PC-9 (cell line): Measurements from ENCODE around the gene AFG1L. TPM values are rescaled to one million over a fixed set of nuclear protein-coding genes. Genes with fewer than 3 reads are reported as not detected.

ENCODE experiments used
- BruUV-seq: library from RNA; stranded (reverse); fragments of 400-500 nt; replicated peaks from 2 replicates; lab custom pipeline; 2021; lab: Mats Ljungman, UMichigan
- CTCF ChIA-PET: fragments of 300-600 bp; sonication (Branson Sonifier 250); formaldehyde crosslinking; loops from one replicate; lab custom pipeline; 2022; ENCODE audit warnings: antibody characterized with exemption; lab: Charles Lee
- POLR2A ChIA-PET: fragments of 300-600 bp; sonication (Branson Sonifier 250); formaldehyde crosslinking; loops from one replicate; lab custom pipeline; 2022; ENCODE audit warnings: antibody characterized with exemption; ENCODE audit not compliant: unreplicated experiment; lab: Charles Lee
- DNase-seq, 2 experiments: peaks; one replicate each; pipeline versions ENCODE4 v3.0.0 to v3.0.0-alpha.2; 2015 to 2022; ENCODE audit warnings: mixed read lengths in 1 of 2
- H2AFZ ChIP-seq: fragments of 200-600 bp; sonication (generic); 2 replicates; pipeline ENCODE4 v1.8.1; 2017; ENCODE audit warnings: antibody characterized with exemption
- H3F3A ChIP-seq: fragments of 200-600 bp; sonication (generic); 2 replicates; pipeline ENCODE4 v1.8.1; 2017; ENCODE audit warnings: antibody characterized with exemption, mild to moderate bottlenecking, low read depth; ENCODE audit not compliant: insufficient read depth
- H3K27ac ChIP-seq: fragments of 200-600 bp; sonication (generic); 2 replicates; pipeline ENCODE4 v1.6.1; 2016; ENCODE audit warnings: mixed run types
- H3K27me3 ChIP-seq: fragments of 200-600 bp; sonication (generic); 2 replicates; pipeline ENCODE4 v1.6.1; 2016; ENCODE audit warnings: low read depth, mixed run types; ENCODE audit not compliant: insufficient read depth
- H3K36me3 ChIP-seq: fragments of 200-600 bp; sonication (generic); 2 replicates; pipeline ENCODE4 v1.6.1; 2016; ENCODE audit warnings: low read depth, mixed run types
- H3K4me1 ChIP-seq: fragments of 200-600 bp; sonication (generic); replicated peaks from 2 replicates; pipeline ENCODE4 v1.6.1; 2016; ENCODE audit warnings: mixed run types; ENCODE audit not compliant: insufficient read depth
- H3K4me2 ChIP-seq: fragments of 200-600 bp; sonication (generic); 2 replicates; pipeline ENCODE4 v1.6.1; 2017; ENCODE audit warnings: mixed run types
- H3K4me3 ChIP-seq: fragments of 200-600 bp; sonication (generic); 2 replicates; pipeline ENCODE4 v1.6.1; 2016; ENCODE audit warnings: mixed run types
- H3K79me2 ChIP-seq: fragments of 200-600 bp; sonication (generic); 2 replicates; pipeline ENCODE4 v1.6.1; 2017; ENCODE audit warnings: low read depth, mixed run types
- H3K9me2 ChIP-seq: fragments of 200-600 bp; sonication (generic); 2 replicates; pipeline ENCODE4 v1.8.1; 2017; ENCODE audit warnings: mild to moderate bottlenecking; ENCODE audit not compliant: insufficient read depth
- H3K9me3 ChIP-seq: fragments of 200-600 bp; sonication (generic); 2 replicates; pipeline ENCODE4 v1.8.1; 2016; ENCODE audit warnings: low read depth; ENCODE audit not compliant: insufficient read depth
- H4K20me1 ChIP-seq: fragments of 200-600 bp; sonication (generic); 2 replicates; pipeline ENCODE4 v1.8.1; 2017; ENCODE audit not compliant: insufficient read depth
- EZH2 ChIP-seq: fragments of 200-600 bp; sonication (generic); IDR thresholded peaks from 2 replicates; pipeline ENCODE4 v1.8.0; 2017; ENCODE audit warnings: antibody characterized with exemption, low read depth
- intact Hi-C: fragments of 100-400 bp; cut with micrococcal nuclease; formaldehyde crosslinking; loops from one replicate; pipeline ENCODE4 v1.10.0; 2022; ENCODE audit not compliant: unreplicated experiment
- total RNA-seq: library from RNA; stranded (reverse); gene quantifications from 2 replicates; pipeline ENCODE4 v1.2.3, GENCODE V29; 2021
- TF ChIP-seq, protein P1 (sequence below): fragments of 200-600 bp; sonication (generic); conservative IDR thresholded peaks from 2 replicates; pipeline ENCODE4 v1.6.1; 2017; ENCODE audit warnings: mixed run types, antibody characterized with exemption, mild to moderate bottlenecking, moderate library complexity

Gene AFG1L
- total RNA-seq, 1 experiment from 2014 or later = 8.9 TPM

DNA sequence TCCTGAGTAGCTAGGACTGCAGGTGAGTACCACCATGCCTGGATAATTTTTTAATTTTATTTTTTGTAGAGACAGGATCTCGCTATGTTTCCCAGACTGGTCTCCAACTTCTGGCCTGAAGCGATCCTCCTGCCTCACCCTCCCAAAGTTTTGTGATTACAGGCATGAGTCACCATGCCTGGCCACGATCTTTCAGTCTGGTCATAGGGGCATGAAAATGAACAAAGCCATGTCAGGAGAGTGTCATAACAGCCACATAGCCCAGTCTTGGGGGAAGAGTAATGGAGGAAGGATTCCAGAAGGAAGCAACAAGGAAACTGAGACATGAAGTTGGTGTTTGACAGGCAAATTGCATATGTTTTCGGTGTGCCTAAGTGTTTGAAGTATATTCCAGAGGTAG is 17.0 kb upstream of the AFG1L start:
- ChIA-PET POLR2A (no interaction called here), CTCF (no interaction called here)
- intact Hi-C loops = no loop called here
- BruUV-seq = no TSS peak
- Histone ChIP-seq H3K27ac (no peak overlapping the region), H3K27me3 (no peaks in the 10 kb centered on the region), H3K9me2 (peaks cover 5% of the 10 kb centered on the region), H3K9me3 (no peaks in the 10 kb centered on the region), H3K79me2 (no peaks in the 10 kb centered on the region), H3K4me2 (no peak overlapping the region), H3K4me3 (no peak overlapping the region), H2AFZ (peak overlapping the region; percentile 63), H4K20me1 (no peaks in the 10 kb centered on the region), H3F3A (no peaks in the 10 kb centered on the region), H3K36me3 (no peaks in the 10 kb centered on the region), H3K4me1 (no peaks in the 10 kb centered on the region)
- DNase-seq = peak in 1 of 2 experiments; percentile 39
- no peak for TF ChIP-seq EZH2
- TF ChIP-seq, protein P1, sequence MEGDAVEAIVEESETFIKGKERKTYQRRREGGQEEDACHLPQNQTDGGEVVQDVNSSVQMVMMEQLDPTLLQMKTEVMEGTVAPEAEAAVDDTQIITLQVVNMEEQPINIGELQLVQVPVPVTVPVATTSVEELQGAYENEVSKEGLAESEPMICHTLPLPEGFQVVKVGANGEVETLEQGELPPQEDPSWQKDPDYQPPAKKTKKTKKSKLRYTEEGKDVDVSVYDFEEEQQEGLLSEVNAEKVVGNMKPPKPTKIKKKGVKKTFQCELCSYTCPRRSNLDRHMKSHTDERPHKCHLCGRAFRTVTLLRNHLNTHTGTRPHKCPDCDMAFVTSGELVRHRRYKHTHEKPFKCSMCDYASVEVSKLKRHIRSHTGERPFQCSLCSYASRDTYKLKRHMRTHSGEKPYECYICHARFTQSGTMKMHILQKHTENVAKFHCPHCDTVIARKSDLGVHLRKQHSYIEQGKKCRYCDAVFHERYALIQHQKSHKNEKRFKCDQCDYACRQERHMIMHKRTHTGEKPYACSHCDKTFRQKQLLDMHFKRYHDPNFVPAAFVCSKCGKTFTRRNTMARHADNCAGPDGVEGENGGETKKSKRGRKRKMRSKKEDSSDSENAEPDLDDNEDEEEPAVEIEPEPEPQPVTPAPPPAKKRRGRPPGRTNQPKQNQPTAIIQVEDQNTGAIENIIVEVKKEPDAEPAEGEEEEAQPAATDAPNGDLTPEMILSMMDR = no peak

DNA sequence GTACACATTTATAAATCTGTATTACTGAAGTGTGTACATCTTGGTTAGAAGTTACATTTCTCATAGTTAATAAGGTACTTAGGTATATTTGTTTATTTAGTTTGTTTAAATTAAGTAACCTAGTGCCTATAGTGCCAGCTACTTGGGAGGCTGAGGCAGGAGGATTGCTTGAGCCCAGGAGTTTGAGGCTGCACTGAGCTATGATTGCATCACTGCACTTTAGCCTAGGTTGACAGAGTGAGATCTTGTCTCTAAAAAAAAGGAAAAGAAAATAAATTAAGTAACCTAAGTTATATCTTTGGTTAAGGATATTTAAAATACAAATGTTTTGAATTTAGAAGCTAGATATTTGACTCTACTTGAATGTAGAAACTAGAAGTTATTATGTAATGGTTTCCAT is 9.5 kb upstream of the AFG1L start:
- no peaks in the 10 kb centered on the region for H3K9me3 ChIP-seq
- no peaks in the 10 kb centered on the region for H4K20me1 ChIP-seq
- no peak overlapping the region for H3K4me3 ChIP-seq
- ChIA-PET POLR2A (no interaction called here), CTCF (interaction anchor here (0.7 kb wide), 1 partner anchor 11 kb away, joined by 5 read pairs; no protein-coding TSS in a partner anchor)
- H3K27ac ChIP-seq = no peak overlapping the region
- H3K27me3 ChIP-seq = no peaks in the 10 kb centered on the region
- H3K36me3 ChIP-seq = no peaks in the 10 kb centered on the region
- H3K9me2 ChIP-seq = peaks cover 5% of the 10 kb centered on the region
- no peaks in the 10 kb centered on the region for H3K79me2 ChIP-seq
- no peak overlapping the region for H3K4me2 ChIP-seq
- DNase-seq = no peak
- TF ChIP-seq EZH2 = no peak
- TF ChIP-seq, protein P1 = no peak
- no TSS peak for BruUV-seq
- intact Hi-C loops = no loop called here
- H3K4me1 ChIP-seq = no peaks in the 10 kb centered on the region
- no peak overlapping the region for H2AFZ ChIP-seq
- no peaks in the 10 kb centered on the region for H3F3A ChIP-seq

DNA sequence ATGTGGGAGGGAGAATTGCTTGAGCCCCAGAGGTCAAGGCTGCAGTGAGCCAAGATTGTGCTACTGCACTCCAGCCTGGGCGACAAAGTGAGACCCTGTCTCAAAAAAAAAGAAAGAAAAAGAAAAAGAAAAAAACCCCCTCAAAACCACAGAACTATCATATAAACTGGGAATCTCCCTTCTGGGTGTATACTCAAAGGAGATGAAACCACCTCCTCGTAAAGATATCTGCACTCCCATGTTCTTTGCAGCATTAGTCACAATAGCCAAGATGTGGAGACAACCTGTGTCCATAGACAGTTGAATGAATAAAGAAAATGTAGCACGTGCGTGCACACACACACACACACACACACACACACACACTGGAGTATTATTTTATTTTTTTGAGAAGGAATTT is 8.5 kb upstream of the AFG1L start:
- Histone ChIP-seq H2AFZ (no peak overlapping the region), H3F3A (no peaks in the 10 kb centered on the region), H3K27ac (no peak overlapping the region), H3K4me2 (no peak overlapping the region), H3K36me3 (no peaks in the 10 kb centered on the region), H3K9me2 (peaks cover 1% of the 10 kb centered on the region; the same call in 1 of the 2 replicates), H3K79me2 (no peaks in the 10 kb centered on the region), H3K27me3 (no peaks in the 10 kb centered on the region), H3K4me1 (no peaks in the 10 kb centered on the region), H3K9me3 (no peaks in the 10 kb centered on the region), H3K4me3 (no peak overlapping the region), H4K20me1 (no peaks in the 10 kb centered on the region)
- no peak for DNase-seq
- BruUV-seq = no TSS peak
- intact Hi-C loops = no loop called here
- ChIA-PET POLR2A (no interaction called here), CTCF (interaction anchor here (0.6 kb wide), 1 partner anchor 253 kb away, joined by 3 read pairs; no protein-coding TSS in a partner anchor)
- TF ChIP-seq, protein P1 = no peak
- TF ChIP-seq EZH2 = no peak
